Stimulated activated CD8-positive, alpha-beta memory T cell treated with anti-CD3 and anti-CD28 coated beads, Interleukin-2, amount 100 ng/mL, for 1 hour (primary cell): ENCODE data around the gene EHD4.
A peak's percentile ranks its signal among the peaks of the same experiment; 100 is the strongest.

Source experiments
- DNase-seq, 2 donors: peaks; one replicate each; pipeline ENCODE4 v3.0.0-alpha.2; 2020; ENCODE audit warnings: low read depth in 2 of 2

Gene EHD4

GRCh38 chr15:41972253-41973242 lies at the start of gene EHD4:
Gene EHD4 (minus strand): TSS chr15:41972557. CDS start chr15:41972494, 63 bp downstream.
- DNase-seq: peak; percentile 85 to 90

- no peak for DNase-seq
Observed at GRCh38 chr15:42021593-42021992, 49.2 kb upstream of the EHD4 start.

GRCh38 chr15:42020713-42021273 lies 48.4 kb upstream of the EHD4 start, which contains the start of gene PLA2G4E:
Gene PLA2G4E (minus strand): TSS chr15:42021042. CDS start chr15:42021030, 12 bp downstream.
- DNase-seq: no peak

- no peak for DNase-seq
Observed at GRCh38 chr15:42018306-42019224, 46.2 kb upstream of the EHD4 start.

- no peak for DNase-seq
Observed at GRCh38 chr15:42016971-42017370, 44.6 kb upstream of the EHD4 start.

GRCh38 chr15:42014406-42014805 lies 42.0 kb upstream of the EHD4 start:
- no peak for DNase-seq

GRCh38 chr15:42012928-42013482 lies 40.6 kb upstream of the EHD4 start:
- no peak for DNase-seq

GRCh38 chr15:42012241-42012640 lies 39.9 kb upstream of the EHD4 start:
- no peak for DNase-seq

GRCh38 chr15:42011074-42011473 lies 38.7 kb upstream of the EHD4 start:
- no peak for DNase-seq

GRCh38 chr15:42010434-42010833 lies 38.1 kb upstream of the EHD4 start:
- DNase-seq: no peak

- DNase-seq: no peak
Observed at GRCh38 chr15:42009474-42009873, 37.1 kb upstream of the EHD4 start.

GRCh38 chr15:42009022-42009421 lies 36.7 kb upstream of the EHD4 start:
- no peak for DNase-seq

- no peak for DNase-seq
Observed at GRCh38 chr15:42007386-42007785, 35.0 kb upstream of the EHD4 start.

GRCh38 chr15:42002333-42002732 lies 30.0 kb upstream of the EHD4 start:
- no peak for DNase-seq

GRCh38 chr15:42001236-42001635 lies 28.9 kb upstream of the EHD4 start:
- no peak for DNase-seq

GRCh38 chr15:41999290-42000285 lies 27.2 kb upstream of the EHD4 start:
- DNase-seq: no peak

GRCh38 chr15:41997845-41998244 lies 25.5 kb upstream of the EHD4 start:
- DNase-seq: no peak

GRCh38 chr15:41996921-41997592 lies 24.7 kb upstream of the EHD4 start:
- no peak for DNase-seq

GRCh38 chr15:41996376-41996775 lies 24.0 kb upstream of the EHD4 start:
- no peak for DNase-seq

- DNase-seq: no peak
Observed at GRCh38 chr15:41995476-41995855, 23.1 kb upstream of the EHD4 start.
